GM19025 (cell line): ENCODE results near the gene PPRC1.

Experiments
- ATAC-seq: cut with Tn5 transposase; IDR thresholded peaks from one replicate; pipeline ENCODE4 v1.9.1; 2021; ENCODE audit warnings: mild to moderate bottlenecking, low read depth, moderate library complexity; ENCODE audit not compliant: unreplicated experiment

The PPRC1 gene

DNA sequence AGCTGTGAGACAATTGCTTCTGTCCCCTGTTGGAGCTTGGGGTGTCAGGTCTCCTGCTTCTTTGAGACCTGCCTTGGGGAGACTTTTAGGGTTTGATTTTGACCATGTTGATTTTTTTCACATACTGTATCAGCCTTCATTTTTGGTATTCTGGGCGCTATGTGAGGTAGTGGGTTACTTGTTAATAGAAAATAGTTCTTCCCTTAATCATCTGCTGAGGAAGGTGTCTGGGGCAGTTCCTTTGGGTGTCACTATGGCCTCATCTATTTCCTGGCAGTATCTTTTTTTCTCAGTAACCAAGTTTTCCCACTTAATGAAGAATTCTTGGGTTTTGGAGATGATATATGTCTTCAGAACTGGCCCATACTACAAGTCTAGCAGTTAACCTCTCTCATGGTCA is 14.7 kb downstream of the PPRC1 start:
- no peak for ATAC-seq

DNA sequence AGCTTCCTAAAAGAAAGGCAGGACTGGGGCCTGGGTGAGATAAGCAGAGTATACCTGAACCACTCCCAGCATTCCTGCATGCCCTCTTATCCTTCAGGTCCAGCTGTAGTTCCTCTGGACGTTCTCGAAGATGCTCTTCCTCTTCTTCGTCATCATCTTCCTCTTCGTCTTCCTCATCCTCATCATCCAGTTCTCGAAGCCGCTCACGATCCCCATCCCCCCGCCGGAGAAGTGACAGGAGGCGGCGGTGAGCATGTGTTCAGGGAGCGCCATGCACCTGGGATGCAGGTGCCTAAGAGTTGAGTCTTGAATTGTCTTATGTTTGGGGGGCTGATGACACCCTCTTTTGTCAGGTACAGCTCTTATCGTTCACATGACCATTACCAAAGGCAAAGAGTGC is 15.4 kb downstream of the PPRC1 start:
- no peak for ATAC-seq

DNA sequence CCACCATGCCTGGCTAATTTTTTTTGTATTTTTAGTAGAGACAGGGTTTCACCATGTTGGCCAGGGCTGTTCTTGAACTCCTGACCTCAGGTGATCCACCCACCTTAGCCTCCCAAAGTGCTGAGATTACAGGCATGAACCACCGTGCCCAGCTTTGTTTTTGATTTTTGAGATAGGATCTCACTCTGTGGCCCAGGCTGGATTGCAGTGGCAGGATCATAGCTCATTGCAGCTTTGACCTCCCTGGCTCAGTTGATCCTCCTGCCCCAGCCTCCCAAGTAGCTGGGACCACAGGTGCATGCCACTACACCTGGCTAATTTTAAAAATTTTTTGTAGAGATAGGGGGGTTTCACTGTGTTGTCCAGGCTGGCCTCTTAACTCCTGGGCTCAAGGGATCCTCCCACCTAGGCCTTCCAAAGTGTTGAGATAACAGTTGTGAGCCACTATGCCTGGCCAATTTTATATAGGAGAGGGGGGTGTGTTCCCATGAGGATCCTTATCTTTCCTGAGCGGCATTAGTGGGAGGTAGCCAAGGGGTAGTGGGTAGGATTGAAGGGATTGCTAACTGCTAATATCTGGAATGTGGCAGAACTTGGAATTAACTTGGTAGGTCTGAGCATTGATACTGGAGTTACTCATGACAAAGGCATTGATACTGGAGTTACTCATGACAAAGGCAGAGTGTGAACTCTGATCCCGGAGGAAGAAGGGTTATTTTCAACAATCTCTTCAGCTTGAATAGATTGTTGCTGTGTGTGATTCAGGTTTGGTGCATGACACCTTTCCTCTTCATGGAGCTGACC is 18.3 kb downstream of the PPRC1 start:
- ATAC-seq, result no peak

DNA sequence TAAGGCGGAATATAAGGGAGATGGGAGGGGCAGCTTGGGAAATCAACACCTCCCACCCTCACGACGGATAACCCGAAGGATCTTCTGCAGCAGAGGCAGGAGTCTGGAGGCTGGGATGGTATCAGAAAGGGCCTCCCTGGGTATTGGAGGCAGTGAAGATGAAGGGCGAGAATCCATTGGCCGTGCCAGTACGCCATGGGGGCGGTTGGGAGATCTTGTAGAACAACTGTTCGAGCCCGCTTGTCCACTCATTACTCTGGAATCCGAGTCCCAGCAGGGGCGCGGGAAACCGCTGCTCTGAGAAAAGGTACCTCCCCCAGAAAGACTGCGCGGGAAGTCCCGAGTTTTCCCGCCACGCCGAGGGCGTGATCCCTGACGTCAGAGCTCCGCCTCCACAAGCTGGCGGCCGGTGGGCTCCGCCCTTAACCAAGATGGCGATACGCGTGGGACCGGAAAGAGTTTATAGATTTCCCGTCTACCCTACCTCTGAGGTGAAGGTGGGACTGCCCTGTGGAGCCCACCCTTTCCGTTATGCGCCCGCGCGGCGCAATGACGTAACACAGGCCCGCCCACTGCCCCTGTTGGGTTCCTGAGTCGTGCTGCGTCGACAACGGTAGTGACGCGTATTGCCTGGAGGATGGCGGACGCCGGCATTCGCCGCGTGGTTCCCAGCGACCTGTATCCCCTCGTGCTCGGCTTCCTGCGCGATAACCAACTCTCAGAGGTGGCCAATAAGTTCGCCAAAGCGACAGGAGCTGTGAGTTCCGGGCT is 19.1 kb downstream of the PPRC1 start, which contains the start of gene NOLC1:
Gene NOLC1 (plus strand): TSS at position 616 of the 771 bp plus-strand sequence. CDS start 22 bp downstream, at position 638.
- peak; percentile 91 for ATAC-seq

DNA sequence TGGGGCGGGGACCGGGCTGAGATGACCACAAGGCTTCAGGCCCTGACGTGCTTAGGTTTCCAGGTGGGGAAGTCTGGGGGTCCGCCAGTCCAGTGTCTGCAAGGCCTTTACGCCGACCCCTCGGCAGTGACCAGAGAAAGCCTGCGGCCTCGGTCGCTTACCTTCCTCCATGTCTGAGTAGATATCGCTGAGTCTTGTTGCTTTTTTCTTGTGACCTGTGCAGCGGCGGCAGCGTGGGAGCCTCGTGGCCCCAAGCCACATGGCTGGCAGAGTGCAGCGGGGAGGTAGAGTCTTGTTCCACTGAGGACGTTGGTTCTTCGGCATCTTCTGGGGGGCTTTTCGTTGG is 19.7 kb downstream of the PPRC1 start:
- peak; percentile 13 for ATAC-seq

DNA sequence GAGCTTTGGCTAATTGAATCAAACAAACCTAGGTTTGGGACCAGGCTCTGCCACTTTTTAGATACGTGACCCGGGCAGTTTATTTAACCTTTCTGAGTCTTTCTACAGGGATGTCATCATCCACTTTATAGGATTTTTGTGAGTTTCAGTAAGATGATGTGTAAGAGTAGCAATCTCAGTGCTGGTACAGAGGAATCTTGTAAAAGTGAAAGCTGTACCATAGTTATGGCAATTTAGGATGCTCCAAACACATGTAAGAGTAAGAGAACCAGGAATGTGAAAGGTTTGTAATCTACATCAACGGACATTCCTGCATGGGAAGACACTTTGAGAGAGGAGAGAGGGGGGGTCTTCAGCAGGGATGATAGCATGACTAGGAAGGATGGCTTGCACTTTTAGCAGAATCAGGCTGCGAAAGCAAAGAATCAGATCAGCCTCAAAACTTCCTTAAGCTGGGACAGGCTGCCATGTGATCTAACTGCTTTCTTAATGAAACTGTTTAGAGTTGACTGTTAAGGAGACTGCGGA is 20.3 kb downstream of the PPRC1 start:
- no peak for ATAC-seq

GRCh38 chr10:102154466-102155116 is 21.8 kb downstream of the PPRC1 start:
- no peak for ATAC-seq

- no peak for ATAC-seq
These were observed 24.4 kb downstream of the PPRC1 start for GRCh38 chr10:102157224-102157623.

GRCh38 chr10:102159051-102159597 is 26.3 kb downstream of the PPRC1 start:
- ATAC-seq, result no peak

DNA sequence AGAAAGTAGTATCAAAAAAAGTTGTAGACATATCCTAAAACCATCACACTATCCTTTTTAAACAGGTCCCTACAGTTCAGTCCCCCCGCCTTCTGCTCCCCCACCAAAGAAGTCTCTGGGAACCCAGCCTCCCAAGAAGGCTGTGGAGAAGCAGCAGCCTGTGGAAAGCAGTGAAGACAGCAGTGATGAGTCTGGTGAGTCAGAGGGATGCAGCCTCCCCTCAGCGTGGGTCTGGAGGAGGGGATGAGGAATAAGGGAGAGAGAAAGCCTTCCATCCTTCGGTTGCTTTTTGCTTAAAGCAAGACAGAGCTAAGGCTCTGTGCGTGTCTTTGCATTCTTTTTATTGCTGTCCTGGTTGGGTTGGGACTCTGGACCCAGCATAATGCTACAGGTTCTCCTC is 27.0 kb downstream of the PPRC1 start:
- no peak for ATAC-seq

- ATAC-seq, result no peak
These were observed 30.6 kb downstream of the PPRC1 start for GRCh38 chr10:102163342-102163989.

- no peak for ATAC-seq
These were observed 35.0 kb downstream of the PPRC1 start for GRCh38 chr10:102167861-102168260.

- no peak for ATAC-seq
These were observed 37.8 kb downstream of the PPRC1 start for GRCh38 chr10:102170602-102171001.

- ATAC-seq, result no peak
These were observed 39.4 kb downstream of the PPRC1 start for GRCh38 chr10:102172288-102172687.

DNA sequence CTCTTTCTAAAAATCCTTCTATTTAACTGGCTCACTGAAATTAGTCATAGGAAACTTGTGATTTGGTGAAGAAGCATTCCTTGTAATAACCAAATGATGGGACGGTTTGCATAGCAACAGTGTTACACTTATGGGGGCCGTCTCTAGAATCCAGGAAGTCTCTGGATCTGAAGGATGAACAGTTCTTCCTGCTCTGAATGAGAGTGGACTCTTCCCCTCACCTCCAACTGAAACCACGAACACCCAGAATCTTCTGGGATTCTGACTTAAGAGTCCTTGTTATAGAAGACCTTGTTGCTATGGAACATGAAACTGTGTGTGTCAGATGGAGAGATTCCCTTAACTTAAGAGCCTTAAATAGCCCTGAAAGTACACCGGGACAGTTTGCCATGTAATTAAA is 42.6 kb downstream of the PPRC1 start:
- ATAC-seq, result no peak

- ATAC-seq, result no peak
These were observed 51.8 kb downstream of the PPRC1 start for GRCh38 chr10:102184606-102185005.

- no peak for ATAC-seq
These were observed 52.4 kb downstream of the PPRC1 start for GRCh38 chr10:102185272-102185671.

DNA sequence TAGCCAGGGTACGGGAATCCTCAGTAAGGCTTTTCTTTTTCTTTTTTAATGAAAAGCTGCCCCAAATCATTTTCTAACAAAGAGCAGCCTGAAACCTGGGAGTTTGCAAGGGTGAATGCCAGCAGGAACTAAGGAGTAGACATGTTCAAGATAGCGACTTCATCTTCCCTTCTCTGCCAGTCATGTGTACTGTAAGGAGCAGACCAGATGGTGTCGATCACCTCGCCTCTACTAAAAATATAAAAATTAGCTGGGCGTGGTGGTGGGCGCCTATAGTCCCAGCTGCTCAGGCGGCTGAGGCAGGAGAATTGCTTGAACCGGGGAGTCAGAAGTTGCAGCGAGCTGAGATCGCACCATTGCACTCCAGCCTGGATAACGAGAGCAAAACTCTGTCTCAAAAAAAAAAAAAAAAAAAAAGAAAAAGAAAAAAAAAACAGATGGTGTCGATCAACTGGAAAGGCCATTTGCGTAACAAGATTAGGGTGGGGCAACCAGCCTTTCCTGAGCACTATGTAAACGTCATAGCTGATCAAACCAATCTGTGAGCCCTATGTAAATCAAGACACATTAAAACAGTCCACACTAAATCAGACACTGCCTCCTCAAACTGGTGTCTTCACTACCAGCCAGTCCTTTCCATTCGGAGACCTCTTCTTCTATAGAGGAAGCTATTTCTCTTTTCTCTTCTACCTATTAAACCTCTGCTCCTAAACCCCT is 53.1 kb downstream of the PPRC1 start:
- ATAC-seq, result no peak

- no peak for ATAC-seq
These were observed 55.6 kb downstream of the PPRC1 start for GRCh38 chr10:102188298-102188940.
